ENCODE results near the gene PKD1L1.
"Not testable (repeated sequence)": the region's sequence is repeated elsewhere in the genome, so short reads cannot be mapped to it uniquely, and the experiment has no call there.

The PKD1L1 gene

GRCh38 chr7:47932016-47932415 lies 16.2 kb downstream of the PKD1L1 start:
- ChIA-PET POLR2A (no interaction called here), CTCF (interaction anchor here (1.0 to 5.2 kb wide), 3 partner anchors 8 to 223 kb away, joined by 3 to 32 read pairs (median 9); no protein-coding TSS in a partner anchor)
- no peak overlapping the region for H3K4me3 ChIP-seq (ENCODE audit: low read depth, low read length)
- TF ChIP-seq CTCF (IDR thresholded peaks at IDR 0.05; ENCODE audit: insufficient read depth, low read length, missing control alignments), result no peak
- no peak for DNase-seq (ENCODE audit: low read depth, low spot score)

GRCh38 chr7:47931005-47932004 lies 17.0 kb downstream of the PKD1L1 start:
- ChIA-PET POLR2A (interaction anchor here (0.5 kb wide), 1 partner anchor 8 kb away, joined by 3 read pairs; no protein-coding TSS in a partner anchor), CTCF (interaction anchor here (1.0 to 5.2 kb wide), 3 partner anchors 9 to 224 kb away, joined by 3 to 32 read pairs (median 9); no protein-coding TSS in a partner anchor)
- DNase-seq (ENCODE audit: low read depth, low spot score), result no peak
- TF ChIP-seq CTCF (IDR thresholded peaks at IDR 0.05; ENCODE audit: insufficient read depth, low read length, missing control alignments), result no peak
- H3K4me3 ChIP-seq (ENCODE audit: low read depth, low read length), result no peak overlapping the region

- H3K4me3 ChIP-seq (ENCODE audit: low read depth, low read length), result no peak overlapping the region
- TF ChIP-seq CTCF (IDR thresholded peaks at IDR 0.05; ENCODE audit: insufficient read depth, low read length, missing control alignments), result no peak
- CTCF ChIA-PET, result no interaction called here
- DNase-seq (ENCODE audit: low read depth, low spot score), result no peak
- POLR2A ChIA-PET, result no interaction called here
Observed at GRCh38 chr7:47924266-47924665, 24.0 kb downstream of the PKD1L1 start.

GRCh38 chr7:47923081-47923875 lies 25.0 kb downstream of the PKD1L1 start:
- DNase-seq (ENCODE audit: low read depth, low spot score); CTCF ChIA-PET; POLR2A ChIA-PET: not testable (repeated sequence)

GRCh38 chr7:47916514-47916913 lies 31.8 kb downstream of the PKD1L1 start:
- H3K4me3 ChIP-seq (ENCODE audit: low read depth, low read length); DNase-seq (ENCODE audit: low read depth, low spot score); POLR2A ChIA-PET; CTCF ChIA-PET: not testable (repeated sequence)

More at GRCh38 chr7:47923081-47923875, 25.0 kb downstream of the PKD1L1 start:
- H3K4me3 ChIP-seq (ENCODE audit: low read depth, low read length), result not testable (repeated sequence)

- ChIA-PET POLR2A (interaction anchor here (0.6 to 0.7 kb wide), 2 partner anchors 15 to 48 kb away, joined by 3 read pairs; no protein-coding TSS in a partner anchor), CTCF (interaction anchor here (0.8 to 1.1 kb wide), 3 partner anchors 10 to 239 kb away, joined by 3 to 7 read pairs (median 4); no protein-coding TSS in a partner anchor)
- DNase-seq (ENCODE audit: low read depth, low spot score), result no peak
- H3K4me3 ChIP-seq (ENCODE audit: low read depth, low read length), result no peak overlapping the region
- no peak for TF ChIP-seq CTCF (IDR thresholded peaks at IDR 0.05; ENCODE audit: insufficient read depth, low read length, missing control alignments)
Observed at GRCh38 chr7:47915616-47915976, 32.7 kb downstream of the PKD1L1 start.

Measured in AG04449 (cell line).